ENCODE results near the gene ARL6IP4. TPM values are rescaled to one million over a fixed set of nuclear protein-coding genes. Genes with fewer than 3 reads are reported as not detected.

ARL6IP4 gene
- total and polyA plus RNA-seq, 2 of the 4 experiments (the other 2 are of a cell fraction), result 161 to 254 TPM

DNA sequence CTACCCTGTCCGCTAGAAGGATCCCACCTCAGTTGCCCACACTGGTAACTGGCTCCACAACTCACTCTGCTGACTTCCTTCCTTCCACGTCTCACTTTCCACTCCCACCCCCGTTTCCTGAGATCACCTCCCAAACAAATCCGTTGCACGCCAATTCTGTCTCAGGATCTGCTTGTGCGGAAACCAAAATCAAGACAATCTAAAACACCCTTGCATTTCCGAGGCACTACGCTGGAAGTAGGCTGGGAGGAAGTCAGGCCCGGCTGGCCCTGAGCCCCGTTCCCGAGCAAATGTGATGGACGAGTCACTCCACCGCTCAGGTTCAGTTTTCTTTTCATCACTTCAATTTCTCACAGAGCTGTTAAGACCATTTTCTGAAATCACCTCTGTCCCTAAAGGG is 37.3 kb upstream of the ARL6IP4 start:
- H3K4me1 ChIP-seq (ENCODE audit: control insufficient read depth, insufficient read depth, low read length), result peaks cover 22% of the 10 kb centered on the region
- peaks cover 43% of the 10 kb centered on the region for H3K9me1 ChIP-seq (ENCODE audit: insufficient read depth, low read length)
- H3K27me3 ChIP-seq (ENCODE audit: control insufficient read depth, insufficient read depth, low read length), result no peaks in the 10 kb centered on the region
- no peak overlapping the region for H2AK9ac ChIP-seq (replicated peaks; ENCODE audit: low read depth, low read length, poor library complexity)
- H3K27ac ChIP-seq (ENCODE audit: insufficient read depth, low read length), result no peak overlapping the region
- POLR2A ChIA-PET (ENCODE audit: unreplicated experiment), result no interaction called here
- no peak for TF ChIP-seq POLR2A (IDR thresholded peaks at IDR 0.05; ENCODE audit: low read depth, low read length)
- no peak for TF ChIP-seq MXI1 (IDR thresholded peaks at IDR 0.05; ENCODE audit: borderline replicate concordance, low read depth, low read length)
- no TSS peak for BruUV-seq (replicated peaks)
- H4K20me1 ChIP-seq (ENCODE audit: insufficient read depth, low read length), result no peaks in the 10 kb centered on the region
- peak overlapping the region; percentile 27; the same call in 1 of the 2 replicates for H3K4ac ChIP-seq (ENCODE audit: low read depth, low read length)
- no peak for ATAC-seq (ENCODE audit: low read depth)
- H3K4me3 ChIP-seq (ENCODE audit: insufficient read depth, low read depth, low read length), result no peak overlapping the region
- H2AFZ ChIP-seq (replicated peaks; ENCODE audit: low read length, poor library complexity), result peak overlapping the region; percentile 38
- intact Hi-C loops (cut with micrococcal nuclease), result no loop called here
- dilution Hi-C loops (cut with HindIII; ENCODE audit: low sequenced_read_pairs, unreplicated experiment), result no loop called here
- CTCF ChIA-PET, result no interaction called here
- no peaks in the 10 kb centered on the region for H3K36me3 ChIP-seq (ENCODE audit: control insufficient read depth, insufficient read depth, low read length)
- no peak overlapping the region for H3K14ac ChIP-seq (replicated peaks; ENCODE audit: low read depth, low read length)
- DNase-seq, result peak; percentile 30
- in situ Hi-C loops (cut with MboI; ENCODE audit: low sequenced_read_pairs), result no loop called here
- H3K79me1 ChIP-seq (ENCODE audit: low read depth in 1 of 2, low read length in 2 of 2), result peaks cover 0 to 14% of the 10 kb centered on the region in 2 experiments; a peak in 1 of 4 replicates
- H3K18ac ChIP-seq (ENCODE audit: low read depth, low read length), result no peak overlapping the region
- 0 out of 2 replicates have a peak overlapping the region, but pooled peaks have one; percentile 9 for H2BK20ac ChIP-seq (ENCODE audit: low read depth, low read length)
- H4K91ac ChIP-seq (ENCODE audit: insufficient read depth, low read depth, low read length), result no peak overlapping the region
- H2BK5ac ChIP-seq (ENCODE audit: low read depth, low read length, poor library complexity, severe bottlenecking), result no peak overlapping the region
- no peak overlapping the region for H2AK5ac ChIP-seq (ENCODE audit: low read depth, low read length)
- H2BK120ac ChIP-seq (ENCODE audit: low read depth, low read length), result no peak overlapping the region; the same call in 1 of the 2 replicates
- H3K4me2 ChIP-seq (ENCODE audit: low read depth, low read length), result no peak overlapping the region
- no peak overlapping the region for H4K5ac ChIP-seq (ENCODE audit: low read depth, low read length)
- 78% methylated on average over 3 of the region's 13 CpGs; no CpG with 5 or more reads in 1 of the 2 experiments for WGBS, 2 experiments (ENCODE audit: extremely low coverage in 2 of 2, insufficient read length in 1 of 2)
- no peak overlapping the region for H3K23ac ChIP-seq (ENCODE audit: low read depth, low read length)
- H3K9ac ChIP-seq (ENCODE audit: low read depth, low read length), result no peak overlapping the region
- no peak overlapping the region for H3K56ac ChIP-seq (ENCODE audit: extremely low read depth, insufficient read depth, low read length)
- H4K8ac ChIP-seq (ENCODE audit: low read depth in 2 of 2, low read length in 2 of 2), result no peak overlapping the region; a peak in 1 of 4 replicates
- no peak overlapping the region for H2BK15ac ChIP-seq (ENCODE audit: low read depth, low read length)
- H3K9me3 ChIP-seq (ENCODE audit: control insufficient read depth, insufficient read depth, low read length), result no peaks in the 10 kb centered on the region

Data from IMR-90 (cell line).